Measurements from ENCODE around the gene KLK15. TPM values are rescaled to one million over a fixed set of nuclear protein-coding genes. Genes with fewer than 3 reads are reported as not detected.

The KLK15 gene, protein sequence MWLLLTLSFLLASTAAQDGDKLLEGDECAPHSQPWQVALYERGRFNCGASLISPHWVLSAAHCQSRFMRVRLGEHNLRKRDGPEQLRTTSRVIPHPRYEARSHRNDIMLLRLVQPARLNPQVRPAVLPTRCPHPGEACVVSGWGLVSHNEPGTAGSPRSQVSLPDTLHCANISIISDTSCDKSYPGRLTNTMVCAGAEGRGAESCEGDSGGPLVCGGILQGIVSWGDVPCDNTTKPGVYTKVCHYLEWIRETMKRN
- not detected for polyA plus RNA-seq (ENCODE audit: low read depth in 6 of 6)

DNA sequence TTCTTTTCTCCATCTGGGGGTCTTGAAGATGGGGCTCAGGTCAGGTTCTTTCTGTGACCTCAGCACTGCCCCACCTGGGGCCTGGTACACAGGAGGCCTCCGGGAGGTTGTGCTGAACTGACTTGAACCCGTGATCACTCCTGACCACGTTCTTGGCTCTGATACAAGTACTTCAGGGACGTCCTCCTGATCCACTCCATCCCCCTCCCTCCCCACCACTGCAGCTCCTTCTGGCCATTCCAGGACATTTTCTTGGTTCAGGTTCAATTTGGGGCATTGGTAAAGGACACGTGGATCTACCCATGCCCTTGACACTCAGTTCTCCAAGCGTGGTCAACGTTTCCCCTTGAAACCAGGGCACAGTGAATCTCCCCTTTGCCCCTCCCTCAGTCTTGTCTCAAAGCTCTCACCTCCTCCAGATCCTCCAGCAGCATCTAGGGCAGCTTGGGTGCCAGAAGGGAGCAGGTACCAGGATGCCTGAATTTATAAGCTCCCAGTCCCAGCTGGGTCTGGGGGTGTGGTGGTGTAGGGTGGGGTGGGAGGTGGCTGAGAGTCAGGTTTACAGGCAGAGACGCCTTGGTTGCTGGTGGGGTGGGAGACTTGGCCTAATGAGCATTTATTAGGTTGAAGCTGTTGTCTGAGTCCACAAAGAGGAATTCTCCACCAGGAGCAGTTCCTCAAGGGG lies at the start of gene KLK15:
Gene KLK15 (minus strand): TSS at position 458 of the 685 bp plus-strand sequence. CDS start 2,082 bp downstream, outside the sequence.
- no peak for DNase-seq
- Mint-ChIP-seq H3K36me3 (peaks cover 0 to 17% of the 10 kb centered on the region in 2 donors), H3K4me1 (peaks cover 10 to 22% (median 21%) of the 10 kb centered on the region in 3 donors), H3K9me3 (peaks cover 0 to 2% (median 0%) of the 10 kb centered on the region in 7 donors), H3K27me3 (peaks cover 22 to 59% (median 58%) of the 10 kb centered on the region in 3 donors), H3K27ac (no peak within 1 kb of the TSS), H3K4me3 (peak within 1 kb of the TSS in 4 of 8 donors; percentile 9 to 54 (median 22))
- no peak for ATAC-seq (ENCODE audit: low read depth in 2 of 2)

DNA sequence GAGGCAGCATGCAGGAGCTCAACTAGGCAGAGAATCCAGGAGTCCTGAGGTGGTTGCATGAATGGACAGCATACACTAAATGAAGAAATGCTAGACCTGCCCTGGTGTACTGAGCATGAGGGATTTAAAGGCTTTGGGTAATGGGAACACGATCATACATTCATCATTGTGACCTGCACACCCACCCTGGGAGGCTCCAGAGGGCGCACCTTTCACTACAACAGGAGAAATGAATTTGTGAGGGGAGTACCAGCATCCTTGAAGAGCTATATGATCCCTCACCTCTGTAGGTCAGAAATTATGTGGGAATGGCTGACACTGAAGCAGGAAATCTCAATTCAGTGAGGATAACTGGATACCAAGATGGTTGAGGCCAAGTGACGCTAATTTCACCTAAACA lies 48.8 kb upstream of the KLK15 start:
- ATAC-seq (ENCODE audit: low read depth in 2 of 2), result no peak
- Mint-ChIP-seq H3K9me3 (no peaks in the 10 kb centered on the region), H3K36me3 (no peaks in the 10 kb centered on the region), H3K27me3 (peaks cover 28 to 47% (median 35%) of the 10 kb centered on the region in 3 donors), H3K27ac (no peak overlapping the region), H3K4me3 (no peak overlapping the region), H3K4me1 (peaks cover 0 to 5% (median 0%) of the 10 kb centered on the region in 3 donors)
- DNase-seq, result no peak

DNA sequence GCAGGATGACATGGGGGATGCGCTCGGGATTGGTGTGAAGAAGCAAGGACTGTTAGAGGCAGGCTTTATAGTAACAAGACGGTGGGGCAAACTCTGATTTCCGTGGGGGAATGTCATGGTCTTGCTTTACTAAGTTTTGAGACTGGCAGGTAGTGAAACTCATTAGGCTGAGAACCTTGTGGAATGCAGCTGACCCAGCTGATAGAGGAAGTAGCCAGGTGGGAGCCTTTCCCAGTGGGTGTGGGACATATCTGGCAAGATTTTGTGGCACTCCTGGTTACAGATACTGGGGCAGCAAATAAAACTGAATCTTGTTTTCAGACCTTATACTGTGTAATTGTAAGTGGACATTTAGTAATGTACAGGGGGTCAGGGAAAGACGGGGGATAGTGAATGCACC lies 46.9 kb upstream of the KLK15 start:
- peaks cover 0 to 10% (median 0%) of the 10 kb centered on the region in 3 donors for H3K4me1 Mint-ChIP-seq
- no peak overlapping the region for H3K4me3 Mint-ChIP-seq
- DNase-seq (no peak), ATAC-seq (ENCODE audit: low read depth in 2 of 2) (no peak)
- peaks cover 22 to 31% (median 29%) of the 10 kb centered on the region in 3 donors for H3K27me3 Mint-ChIP-seq
- no peaks in the 10 kb centered on the region for H3K36me3 Mint-ChIP-seq
- no peak overlapping the region for H3K27ac Mint-ChIP-seq
- no peaks in the 10 kb centered on the region for H3K9me3 Mint-ChIP-seq

DNA sequence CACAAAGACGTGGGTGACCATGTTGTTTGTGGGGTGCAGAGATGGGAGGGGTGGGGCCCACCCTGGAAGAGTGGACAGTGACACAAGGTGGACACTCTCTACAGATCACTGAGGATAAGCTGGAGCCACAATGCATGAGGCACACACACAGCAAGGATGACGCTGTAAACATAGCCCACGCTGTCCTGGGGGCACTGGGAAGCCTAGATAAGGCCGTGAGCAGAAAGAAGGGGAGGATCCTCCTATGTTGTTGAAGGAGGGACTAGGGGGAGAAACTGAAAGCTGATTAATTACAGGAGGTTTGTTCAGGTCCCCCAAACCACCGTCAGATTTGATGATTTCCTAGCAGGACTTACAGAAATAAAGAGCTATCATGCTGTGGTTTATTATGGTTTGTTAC lies 45.5 kb upstream of the KLK15 start:
- no peak overlapping the region for H3K27ac Mint-ChIP-seq
- H3K36me3 Mint-ChIP-seq, result no peaks in the 10 kb centered on the region
- peak overlapping the region in 1 of 8 donors; percentile 6 for H3K4me3 Mint-ChIP-seq
- DNase-seq (no peak), ATAC-seq (ENCODE audit: low read depth in 2 of 2) (no peak)
- H3K4me1 Mint-ChIP-seq, result peaks cover 0 to 10% (median 0%) of the 10 kb centered on the region in 3 donors
- H3K9me3 Mint-ChIP-seq, result no peaks in the 10 kb centered on the region
- H3K27me3 Mint-ChIP-seq, result peaks cover 16 to 28% (median 23%) of the 10 kb centered on the region in 3 donors

DNA sequence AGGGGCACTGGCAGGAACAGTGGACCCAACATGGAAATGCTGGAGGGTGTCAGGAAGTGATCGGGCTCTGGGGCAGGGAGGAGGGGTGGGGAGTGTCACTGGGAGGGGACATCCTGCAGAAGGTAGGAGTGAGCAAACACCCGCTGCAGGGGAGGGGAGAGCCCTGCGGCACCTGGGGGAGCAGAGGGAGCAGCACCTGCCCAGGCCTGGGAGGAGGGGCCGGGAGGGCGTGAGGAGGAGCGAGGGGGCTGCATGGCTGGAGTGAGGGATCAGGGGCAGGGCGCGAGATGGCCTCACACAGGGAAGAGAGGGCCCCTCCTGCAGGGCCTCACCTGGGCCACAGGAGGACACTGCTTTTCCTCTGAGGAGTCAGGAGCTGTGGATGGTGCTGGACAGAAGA lies 44.0 kb upstream of the KLK15 start:
- Mint-ChIP-seq H3K27me3 (peaks cover 15 to 26% (median 18%) of the 10 kb centered on the region in 3 donors), H3K9me3 (no peaks in the 10 kb centered on the region), H3K36me3 (no peaks in the 10 kb centered on the region), H3K4me1 (peaks cover 0 to 10% (median 0%) of the 10 kb centered on the region in 3 donors), H3K27ac (no peak overlapping the region), H3K4me3 (no peak overlapping the region)
- DNase-seq, result no peak
- ATAC-seq (ENCODE audit: low read depth in 2 of 2), result no peak

DNA sequence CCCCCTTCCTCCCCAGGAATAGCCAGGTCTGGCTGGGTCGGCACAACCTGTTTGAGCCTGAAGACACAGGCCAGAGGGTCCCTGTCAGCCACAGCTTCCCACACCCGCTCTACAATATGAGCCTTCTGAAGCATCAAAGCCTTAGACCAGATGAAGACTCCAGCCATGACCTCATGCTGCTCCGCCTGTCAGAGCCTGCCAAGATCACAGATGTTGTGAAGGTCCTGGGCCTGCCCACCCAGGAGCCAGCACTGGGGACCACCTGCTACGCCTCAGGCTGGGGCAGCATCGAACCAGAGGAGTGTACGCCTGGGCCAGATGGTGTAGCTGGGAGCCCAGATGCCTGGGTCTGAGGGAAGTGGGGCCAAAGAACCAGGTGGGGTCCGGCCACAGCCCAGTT lies 43.1 kb upstream of the KLK15 start:
- peaks cover 0 to 5% (median 0%) of the 10 kb centered on the region in 3 donors for H3K4me1 Mint-ChIP-seq
- DNase-seq (no peak), ATAC-seq (ENCODE audit: low read depth in 2 of 2) (no peak)
- no peak overlapping the region for H3K4me3 Mint-ChIP-seq
- no peak overlapping the region for H3K27ac Mint-ChIP-seq
- no peaks in the 10 kb centered on the region for H3K36me3 Mint-ChIP-seq
- peaks cover 19 to 28% (median 19%) of the 10 kb centered on the region in 3 donors for H3K27me3 Mint-ChIP-seq
- no peaks in the 10 kb centered on the region for H3K9me3 Mint-ChIP-seq

DNA sequence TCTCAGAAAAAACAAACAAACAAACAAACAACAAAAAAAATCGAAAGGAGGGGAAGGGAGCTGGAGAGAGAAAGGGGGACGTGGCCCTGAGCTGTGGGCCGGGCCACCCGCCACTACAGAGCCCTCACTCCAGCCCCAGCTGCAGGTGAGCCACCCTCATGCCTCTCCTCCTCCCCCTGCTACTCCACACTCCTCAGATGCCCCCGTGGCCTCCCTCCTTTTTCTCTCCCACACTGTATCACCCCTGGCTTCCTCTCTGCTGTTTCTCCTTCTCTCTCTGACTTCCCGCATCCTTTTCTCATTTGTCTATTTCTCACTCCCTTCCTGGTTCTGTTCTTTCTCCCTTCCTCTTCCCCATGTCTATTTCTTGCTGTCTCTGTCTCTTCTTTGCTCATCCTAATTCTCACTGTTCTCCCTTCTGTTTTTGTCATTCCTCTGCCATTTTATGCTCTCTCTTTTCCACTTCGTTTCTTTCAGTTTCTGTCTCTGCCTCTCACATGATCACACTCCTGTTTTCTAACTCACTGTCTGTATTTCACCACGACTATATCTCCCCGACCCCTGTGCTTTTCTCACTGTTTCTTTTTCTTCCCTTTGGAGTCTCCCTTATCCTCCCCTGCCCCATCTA lies 42.5 kb upstream of the KLK15 start:
- Mint-ChIP-seq H3K4me3 (no peak overlapping the region), H3K9me3 (peaks cover 0 to 4% (median 0%) of the 10 kb centered on the region in 7 donors), H3K27ac (no peak overlapping the region), H3K27me3 (peaks cover 24 to 29% (median 25%) of the 10 kb centered on the region in 3 donors), H3K4me1 (peaks cover 0 to 5% (median 0%) of the 10 kb centered on the region in 3 donors), H3K36me3 (no peaks in the 10 kb centered on the region)
- DNase-seq (no peak), ATAC-seq (ENCODE audit: low read depth in 2 of 2) (no peak)

DNA sequence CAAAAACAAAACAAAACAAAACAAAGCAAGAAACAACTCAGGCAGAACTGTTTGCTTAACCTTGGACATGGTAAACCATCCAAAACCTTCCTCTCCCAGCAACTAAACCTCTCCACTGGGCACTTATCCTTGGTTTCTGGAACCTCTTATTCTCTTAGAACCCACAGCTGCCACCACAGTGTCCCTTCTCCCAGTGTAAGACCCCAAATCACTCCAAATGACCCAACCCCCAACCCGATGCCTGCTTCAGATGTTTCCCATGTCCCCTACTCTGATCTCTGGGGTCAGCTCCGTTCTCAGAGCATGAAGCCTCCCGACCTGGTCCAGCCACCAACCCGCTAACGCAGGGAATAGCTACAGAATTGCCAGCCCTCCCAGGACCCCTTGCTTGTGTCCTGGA lies 40.8 kb upstream of the KLK15 start:
- H3K27me3 Mint-ChIP-seq, result peaks cover 14 to 29% (median 18%) of the 10 kb centered on the region in 3 donors
- ATAC-seq (ENCODE audit: low read depth in 2 of 2), result no peak
- peaks cover 0 to 5% (median 0%) of the 10 kb centered on the region in 3 donors for H3K4me1 Mint-ChIP-seq

DNA sequence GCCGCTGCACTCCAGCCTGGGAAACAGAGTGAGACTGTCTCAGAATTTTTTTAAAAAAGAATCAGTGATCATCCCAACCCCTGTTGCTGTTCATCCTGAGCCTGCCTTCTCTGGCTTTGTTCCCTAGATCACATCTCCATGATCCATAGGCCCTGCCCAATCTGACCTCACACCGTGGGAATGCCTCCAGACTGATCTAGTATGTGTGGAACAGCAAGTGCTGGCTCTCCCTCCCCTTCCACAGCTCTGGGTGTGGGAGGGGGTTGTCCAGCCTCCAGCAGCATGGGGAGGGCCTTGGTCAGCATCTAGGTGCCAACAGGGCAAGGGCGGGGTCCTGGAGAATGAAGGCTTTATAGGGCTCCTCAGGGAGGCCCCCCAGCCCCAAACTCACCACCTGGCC lies 39.7 kb upstream of the KLK15 start, which contains the start of gene KLK2:
Gene KLK2 (plus strand): TSS at position 384 of the 400 bp plus-strand sequence. CDS start 35 bp downstream, outside the sequence.
- Mint-ChIP-seq H3K4me3 (no peak within 1 kb of the TSS), H3K27me3 (peaks cover 13 to 35% (median 24%) of the 10 kb centered on the region in 3 donors), H3K9me3 (peaks cover 0 to 6% (median 0%) of the 10 kb centered on the region in 7 donors), H3K36me3 (no peaks in the 10 kb centered on the region), H3K27ac (no peak within 1 kb of the TSS), H3K4me1 (peaks cover 0 to 5% (median 0%) of the 10 kb centered on the region in 3 donors)
- ATAC-seq (ENCODE audit: low read depth in 2 of 2) (no peak), DNase-seq (no peak)

More for the DNA sequence above, 40.8 kb upstream of the KLK15 start:
- no peak for DNase-seq
- Mint-ChIP-seq H3K36me3 (no peaks in the 10 kb centered on the region), H3K27ac (no peak overlapping the region), H3K4me3 (no peak overlapping the region), H3K9me3 (peaks cover 0 to 6% (median 0%) of the 10 kb centered on the region in 7 donors)

DNA sequence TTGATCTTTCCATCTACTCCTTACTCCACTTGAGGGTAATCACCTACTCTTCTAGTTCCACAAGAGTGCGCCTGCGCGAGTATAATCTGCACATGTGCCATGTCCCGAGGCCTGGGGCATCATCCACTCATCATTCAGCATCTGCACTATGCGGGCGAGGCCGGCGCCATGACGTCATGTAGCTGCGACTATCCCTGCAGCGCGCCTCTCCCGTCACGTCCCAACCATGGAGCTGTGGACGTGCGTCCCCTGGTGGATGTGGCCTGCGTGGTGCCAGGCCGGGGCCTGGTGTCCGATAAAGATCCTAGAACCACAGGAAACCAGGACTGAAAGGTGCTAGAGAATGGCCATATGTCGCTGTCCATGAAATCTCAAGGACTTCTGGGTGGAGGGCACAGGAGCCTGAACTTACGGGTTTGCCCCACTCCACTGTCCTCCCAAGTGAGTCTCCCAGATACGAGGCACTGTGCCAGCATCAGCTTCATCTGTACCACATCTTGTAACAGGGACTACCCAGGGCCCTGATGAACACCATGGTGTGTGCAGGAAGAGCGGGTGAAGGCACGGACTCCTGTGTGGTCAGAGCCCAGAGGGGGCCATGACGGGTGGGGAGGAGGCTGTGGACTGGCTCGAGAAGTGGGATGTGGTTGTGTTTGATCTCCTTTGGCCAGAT lies 37.2 kb upstream of the KLK15 start:
- Mint-ChIP-seq H3K4me1 (no peaks in the 10 kb centered on the region), H3K27ac (peak overlapping the region in 1 of 6 donors; percentile 25), H3K9me3 (peaks cover 0 to 6% (median 0%) of the 10 kb centered on the region in 7 donors), H3K4me3 (peak overlapping the region in 1 of 8 donors; percentile 29), H3K36me3 (no peaks in the 10 kb centered on the region), H3K27me3 (peaks cover 24 to 55% (median 40%) of the 10 kb centered on the region in 3 donors)
- ATAC-seq (ENCODE audit: low read depth in 2 of 2), result no peak
- no peak for DNase-seq

DNA sequence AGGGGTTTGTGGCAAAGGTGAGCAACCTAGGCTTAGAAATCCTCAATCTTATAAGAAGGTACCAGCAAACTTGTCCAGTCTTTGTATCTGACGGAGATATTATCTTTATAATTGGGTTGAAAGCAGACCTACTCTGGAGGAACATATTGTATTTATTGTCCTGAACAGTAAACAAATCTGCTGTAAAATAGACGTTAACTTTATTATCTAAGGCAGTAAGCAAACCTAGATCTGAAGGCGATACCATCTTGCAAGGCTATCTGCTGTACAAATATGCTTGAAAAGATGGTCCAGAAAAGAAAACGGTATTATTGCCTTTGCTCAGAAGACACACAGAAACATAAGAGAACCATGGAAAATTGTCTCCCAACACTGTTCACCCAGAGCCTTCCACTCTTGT lies 36.1 kb upstream of the KLK15 start:
- peaks cover 24 to 55% (median 49%) of the 10 kb centered on the region in 3 donors for H3K27me3 Mint-ChIP-seq
- H3K9me3 Mint-ChIP-seq, result peaks cover 0 to 6% (median 0%) of the 10 kb centered on the region in 7 donors
- DNase-seq (no peak), ATAC-seq (ENCODE audit: low read depth in 2 of 2) (no peak)
- H3K27ac Mint-ChIP-seq, result no peak overlapping the region
- H3K36me3 Mint-ChIP-seq, result no peaks in the 10 kb centered on the region
- no peaks in the 10 kb centered on the region for H3K4me1 Mint-ChIP-seq
- H3K4me3 Mint-ChIP-seq, result no peak overlapping the region

DNA sequence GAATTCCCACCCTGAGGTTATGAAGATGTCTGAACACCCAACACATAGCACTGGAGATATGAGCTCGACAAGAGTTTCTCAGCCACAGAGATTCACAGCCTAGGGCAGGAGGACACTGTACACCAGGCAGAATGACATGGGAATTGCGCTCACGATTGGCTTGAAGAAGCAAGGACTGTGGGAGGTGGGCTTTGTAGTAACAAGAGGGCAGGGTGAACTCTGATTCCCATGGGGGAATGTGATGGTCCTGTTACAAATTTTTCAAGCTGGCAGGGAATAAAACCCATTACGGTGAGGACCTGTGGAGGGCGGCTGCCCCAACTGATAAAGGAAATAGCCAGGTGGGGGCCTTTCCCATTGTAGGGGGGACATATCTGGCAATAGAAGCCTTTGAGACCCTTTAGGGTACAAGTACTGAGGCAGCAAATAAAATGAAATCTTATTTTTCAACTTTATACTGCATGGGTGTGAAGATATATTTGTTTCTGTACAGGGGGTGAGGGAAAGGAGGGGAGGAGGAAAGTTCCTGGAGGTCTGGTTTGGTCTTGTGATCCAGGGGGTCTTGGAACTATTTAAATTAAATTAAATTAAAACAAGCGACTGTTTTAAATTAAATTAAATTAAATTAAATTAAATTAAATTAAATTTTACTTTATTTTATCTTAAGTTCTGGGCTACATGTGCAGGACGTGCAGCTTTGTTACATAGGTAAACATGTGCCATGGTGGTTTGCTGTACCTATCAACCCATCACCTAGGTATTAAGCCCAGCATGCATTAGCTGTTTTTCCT lies 28.3 kb upstream of the KLK15 start:
- peak overlapping the region in 1 of 8 donors; percentile 57 for H3K4me3 Mint-ChIP-seq
- DNase-seq (no peak), ATAC-seq (ENCODE audit: low read depth in 2 of 2) (no peak)
- peaks cover 0 to 20% of the 10 kb centered on the region in 2 donors for H3K36me3 Mint-ChIP-seq
- peaks cover 5 to 7% (median 6%) of the 10 kb centered on the region in 3 donors for H3K4me1 Mint-ChIP-seq
- no peak overlapping the region for H3K27ac Mint-ChIP-seq
- peaks cover 6 to 17% (median 12%) of the 10 kb centered on the region in 7 donors for H3K9me3 Mint-ChIP-seq
- H3K27me3 Mint-ChIP-seq, result peaks cover 38 to 64% (median 49%) of the 10 kb centered on the region in 3 donors
